ENCODE measurements around the gene ABHD15. TPM values are rescaled to one million over a fixed set of nuclear protein-coding genes. Genes with fewer than 3 reads are reported as not detected.
A peak's percentile ranks its signal among the peaks of the same experiment; 100 is the strongest.

The ABHD15 gene, protein sequence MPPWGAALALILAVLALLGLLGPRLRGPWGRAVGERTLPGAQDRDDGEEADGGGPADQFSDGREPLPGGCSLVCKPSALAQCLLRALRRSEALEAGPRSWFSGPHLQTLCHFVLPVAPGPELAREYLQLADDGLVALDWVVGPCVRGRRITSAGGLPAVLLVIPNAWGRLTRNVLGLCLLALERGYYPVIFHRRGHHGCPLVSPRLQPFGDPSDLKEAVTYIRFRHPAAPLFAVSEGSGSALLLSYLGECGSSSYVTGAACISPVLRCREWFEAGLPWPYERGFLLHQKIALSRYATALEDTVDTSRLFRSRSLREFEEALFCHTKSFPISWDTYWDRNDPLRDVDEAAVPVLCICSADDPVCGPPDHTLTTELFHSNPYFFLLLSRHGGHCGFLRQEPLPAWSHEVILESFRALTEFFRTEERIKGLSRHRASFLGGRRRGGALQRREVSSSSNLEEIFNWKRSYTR
- 10 to 100 TPM; 16.9 to 18.0 TPM for total RNA-seq

GRCh38 chr17:29566473-29567303 is at the start of gene ABHD15:
Gene ABHD15, minus strand, starts transcription at chr17:29567037. Its CDS starts 71 bp downstream, at chr17:29566966.
- peak within 1 kb of the TSS; percentile 97 for H3K27ac Mint-ChIP-seq
- peaks cover 24% of the 10 kb centered on the region for H3K36me3 Mint-ChIP-seq (ENCODE audit: low read depth)
- H3K9me3 Mint-ChIP-seq = no peaks in the 10 kb centered on the region
- H3K4me1 Mint-ChIP-seq = peaks cover 41% of the 10 kb centered on the region
- DNase-seq = peak; percentile 57
- ChIA-PET POLR2A (interaction anchor here (0.6 to 0.9 kb wide), 2 partner anchors 9 kb away, joined by 3 read pairs; no protein-coding TSS in a partner anchor), CTCF (interaction anchor here (0.5 to 7.7 kb wide), 10 partner anchors 10 to 947 kb away, joined by 3 to 77 read pairs (median 8); partner anchors contain the start of gene ANKRD13B)
- H3K4me3 Mint-ChIP-seq = peak within 1 kb of the TSS; percentile 95
- H3K27me3 Mint-ChIP-seq = no peaks in the 10 kb centered on the region

GRCh38 chr17:29615492-29616299 is 48.9 kb upstream of the ABHD15 start:
- ChIA-PET CTCF (interaction anchor here (0.5 to 7.8 kb wide), 21 partner anchors 9 to 850 kb away, joined by 3 to 116 read pairs (median 4); partner anchors contain the start of gene ANKRD13B), POLR2A (interaction anchor here (1.0 kb wide), 1 partner anchor 42 kb away, joined by 3 read pairs; no protein-coding TSS in a partner anchor)
- Mint-ChIP-seq H3K9me3 (no peaks in the 10 kb centered on the region), H3K27me3 (peaks cover 8% of the 10 kb centered on the region), H3K4me3 (peak overlapping the region; percentile 82), H3K36me3 (ENCODE audit: low read depth) (no peaks in the 10 kb centered on the region), H3K4me1 (peaks cover 45% of the 10 kb centered on the region), H3K27ac (peak overlapping the region; percentile 99)
- DNase-seq = peak; percentile 87

DNA sequence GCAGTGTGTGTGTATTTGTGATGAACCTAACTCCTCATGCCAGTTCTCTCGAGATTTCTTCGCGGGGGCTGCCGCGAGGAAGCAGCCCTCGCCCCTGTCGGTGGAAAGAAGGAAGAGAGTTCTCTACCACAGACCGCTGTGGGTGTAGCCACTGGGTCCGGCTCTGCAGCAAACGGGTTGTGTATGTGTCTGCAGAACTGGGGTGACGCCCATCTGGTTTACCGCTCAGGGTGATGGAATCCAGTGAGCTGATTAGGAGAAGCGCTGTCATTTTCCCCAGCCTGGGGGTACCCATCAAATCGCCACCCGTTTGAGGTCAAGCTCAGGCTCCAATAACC is 48.2 kb upstream of the ABHD15 start:
- POLR2A ChIA-PET = interaction anchor here (1.0 kb wide), 1 partner anchor 41 kb away, joined by 3 read pairs; no protein-coding TSS in a partner anchor
- no peaks in the 10 kb centered on the region for H3K36me3 Mint-ChIP-seq (ENCODE audit: low read depth)
- H3K9me3 Mint-ChIP-seq = no peaks in the 10 kb centered on the region
- peaks cover 45% of the 10 kb centered on the region for H3K4me1 Mint-ChIP-seq
- H3K27me3 Mint-ChIP-seq = peaks cover 8% of the 10 kb centered on the region
- peak; percentile 90 for DNase-seq
- H3K27ac Mint-ChIP-seq = peak overlapping the region; percentile 99
- H3K4me3 Mint-ChIP-seq = peak overlapping the region; percentile 82
- CTCF ChIA-PET = interaction anchor here (0.6 to 7.8 kb wide), 15 partner anchors 9 to 466 kb away, joined by 3 to 116 read pairs (median 4); partner anchors contain the start of gene ANKRD13B

GRCh38 chr17:29614349-29615047 is 47.7 kb upstream of the ABHD15 start:
- DNase-seq = no peak
- Mint-ChIP-seq H3K27me3 (peaks cover 8% of the 10 kb centered on the region), H3K9me3 (no peaks in the 10 kb centered on the region), H3K4me3 (peak overlapping the region; percentile 82), H3K4me1 (peaks cover 45% of the 10 kb centered on the region), H3K36me3 (ENCODE audit: low read depth) (no peaks in the 10 kb centered on the region), H3K27ac (peak overlapping the region; percentile 99)
- ChIA-PET POLR2A (no interaction called here), CTCF (interaction anchor here (0.6 to 7.8 kb wide), 13 partner anchors 8 to 244 kb away, joined by 3 to 116 read pairs (median 9); partner anchors contain the start of genes ANKRD13B and CORO6)

DNA sequence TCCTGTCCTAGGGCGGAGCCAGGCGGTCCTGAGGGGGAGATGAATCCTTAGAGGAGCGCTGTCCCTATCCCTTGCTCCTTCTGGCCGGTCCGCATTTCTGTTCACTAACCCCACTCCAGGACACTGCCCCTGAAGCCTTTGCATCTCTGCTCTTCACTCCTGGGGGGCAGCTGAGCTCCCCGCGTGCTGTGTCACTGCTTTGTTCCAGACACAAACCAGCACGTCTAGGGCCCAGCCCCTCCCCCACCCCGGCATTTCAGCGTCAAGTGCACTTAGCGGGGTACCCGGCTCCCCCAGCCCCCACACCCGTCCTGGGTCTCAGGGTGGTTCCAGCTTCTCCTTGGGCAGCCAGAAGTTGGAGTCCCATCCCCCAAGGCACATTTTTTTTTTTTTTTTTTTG is 47.0 kb upstream of the ABHD15 start:
- Mint-ChIP-seq H3K4me3 (peak overlapping the region; percentile 45), H3K36me3 (ENCODE audit: low read depth) (no peaks in the 10 kb centered on the region), H3K27me3 (peaks cover 8% of the 10 kb centered on the region), H3K9me3 (no peaks in the 10 kb centered on the region), H3K4me1 (peaks cover 45% of the 10 kb centered on the region), H3K27ac (peak overlapping the region; percentile 84)
- ChIA-PET CTCF (interaction anchor here (0.6 to 7.8 kb wide), 17 partner anchors 9 to 316 kb away, joined by 3 to 116 read pairs (median 4); partner anchors contain the start of genes ANKRD13B and CORO6), POLR2A (no interaction called here)
- DNase-seq = no peak

DNA sequence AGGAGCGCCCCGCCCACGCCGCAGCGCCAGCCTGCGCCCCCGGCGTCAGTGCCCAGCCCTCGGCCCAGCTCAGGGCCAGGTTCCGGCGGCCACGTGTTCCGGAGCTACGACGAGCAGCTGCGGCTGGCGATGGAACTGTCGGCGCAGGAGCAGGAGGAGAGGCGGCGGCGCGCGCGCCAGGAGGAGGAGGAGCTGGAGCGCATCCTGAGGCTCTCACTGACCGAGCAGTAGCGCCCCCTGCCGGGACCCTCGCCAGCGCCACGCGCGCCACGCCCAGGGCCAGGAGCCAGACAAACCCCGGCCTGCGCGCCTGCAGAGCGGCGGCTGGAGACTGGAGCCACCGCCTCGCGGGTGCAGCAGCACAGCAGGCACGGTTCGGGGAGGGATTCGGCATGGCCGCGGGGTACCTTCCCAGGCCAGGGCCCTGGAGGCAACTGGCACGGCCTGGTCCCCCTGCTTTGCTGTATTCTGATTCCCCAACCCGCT is 46.6 kb upstream of the ABHD15 start:
- ChIA-PET POLR2A (no interaction called here), CTCF (interaction anchor here (0.6 to 7.8 kb wide), 22 partner anchors 9 to 316 kb away, joined by 3 to 116 read pairs (median 4); partner anchors contain the start of genes ANKRD13B and TP53I13)
- peaks cover 44% of the 10 kb centered on the region for H3K4me1 Mint-ChIP-seq
- no peaks in the 10 kb centered on the region for H3K9me3 Mint-ChIP-seq
- H3K27me3 Mint-ChIP-seq = peaks cover 8% of the 10 kb centered on the region
- H3K36me3 Mint-ChIP-seq (ENCODE audit: low read depth) = no peaks in the 10 kb centered on the region
- H3K4me3 Mint-ChIP-seq = peak overlapping the region; percentile 45
- DNase-seq = peak; percentile 93
- peak overlapping the region; percentile 84 for H3K27ac Mint-ChIP-seq

DNA sequence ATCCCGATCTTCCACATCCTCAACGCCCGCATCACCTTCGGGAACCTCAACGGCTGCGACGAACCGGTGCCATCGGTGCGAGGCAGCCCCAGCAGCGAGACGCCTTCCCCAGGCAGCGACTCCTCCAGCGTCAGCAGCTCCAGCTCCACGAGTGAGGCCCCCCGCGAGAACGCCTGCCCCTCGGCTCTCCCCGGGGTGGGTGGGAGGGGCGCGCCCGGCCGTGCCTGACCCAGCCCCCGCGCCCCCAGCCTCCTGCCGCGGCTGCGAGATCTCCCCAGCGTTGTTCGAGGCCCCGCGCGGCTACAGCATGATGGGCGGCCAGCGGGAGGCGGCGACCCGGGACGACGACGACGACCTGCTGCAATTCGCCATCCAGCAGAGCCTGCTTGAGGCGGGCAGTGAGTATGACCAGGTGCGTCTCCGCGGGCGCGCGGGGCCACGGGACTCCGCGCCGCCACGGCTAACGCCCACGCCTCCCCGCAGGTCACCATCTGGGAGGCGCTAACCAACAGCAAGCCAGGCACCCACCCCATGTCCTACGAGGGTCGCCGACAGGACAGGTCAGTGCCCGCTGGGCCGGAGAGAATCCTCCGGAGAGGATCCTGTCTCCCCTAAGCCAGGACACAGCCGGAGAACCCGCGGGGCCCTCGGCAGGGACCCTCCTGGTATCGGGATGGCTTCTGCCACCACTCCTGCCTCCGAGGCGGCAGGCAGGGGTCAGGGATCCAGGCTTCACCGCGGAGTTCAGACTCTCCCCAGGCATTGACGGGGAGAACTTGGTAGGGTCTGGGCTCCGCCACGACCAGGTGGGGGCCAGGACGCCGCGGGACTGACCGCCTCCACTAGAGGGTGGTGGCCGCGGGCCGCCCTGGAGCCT is 45.8 kb upstream of the ABHD15 start:
- H3K27ac Mint-ChIP-seq = no peak overlapping the region
- H3K9me3 Mint-ChIP-seq = no peaks in the 10 kb centered on the region
- no peaks in the 10 kb centered on the region for H3K36me3 Mint-ChIP-seq (ENCODE audit: low read depth)
- no peak for DNase-seq
- H3K4me3 Mint-ChIP-seq = no peak overlapping the region
- peaks cover 8% of the 10 kb centered on the region for H3K27me3 Mint-ChIP-seq
- ChIA-PET POLR2A (no interaction called here), CTCF (interaction anchor here (0.5 to 7.8 kb wide), 26 partner anchors 8 to 317 kb away, joined by 3 to 116 read pairs (median 4); partner anchors contain the start of genes ANKRD13B and TP53I13)
- H3K4me1 Mint-ChIP-seq = peaks cover 41% of the 10 kb centered on the region

DNA sequence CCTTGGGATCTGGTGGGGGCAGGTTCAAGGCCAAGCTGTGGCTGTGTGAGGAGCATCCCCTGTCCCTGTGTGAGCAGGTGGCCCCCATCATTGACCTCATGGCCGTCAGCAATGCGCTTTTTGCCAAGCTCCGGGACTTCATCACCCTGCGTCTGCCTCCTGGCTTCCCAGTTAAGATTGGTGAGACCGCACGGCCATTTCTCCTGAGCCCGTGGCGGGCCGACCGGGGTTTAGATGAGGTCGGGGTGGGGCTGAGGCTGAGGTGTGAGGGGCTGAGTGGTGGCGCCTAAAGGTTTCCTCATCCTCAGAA is 45.2 kb upstream of the ABHD15 start:
- Mint-ChIP-seq H3K36me3 (ENCODE audit: low read depth) (no peaks in the 10 kb centered on the region), H3K4me1 (peaks cover 35% of the 10 kb centered on the region), H3K9me3 (no peaks in the 10 kb centered on the region), H3K4me3 (no peak overlapping the region), H3K27ac (no peak overlapping the region), H3K27me3 (peaks cover 8% of the 10 kb centered on the region)
- DNase-seq = no peak
- POLR2A ChIA-PET = no interaction called here
- CTCF ChIA-PET = interaction anchor here (0.5 to 4.8 kb wide), 4 partner anchors 10 to 158 kb away, joined by 3 to 29 read pairs (median 7); partner anchors contain the start of gene ANKRD13B

DNA sequence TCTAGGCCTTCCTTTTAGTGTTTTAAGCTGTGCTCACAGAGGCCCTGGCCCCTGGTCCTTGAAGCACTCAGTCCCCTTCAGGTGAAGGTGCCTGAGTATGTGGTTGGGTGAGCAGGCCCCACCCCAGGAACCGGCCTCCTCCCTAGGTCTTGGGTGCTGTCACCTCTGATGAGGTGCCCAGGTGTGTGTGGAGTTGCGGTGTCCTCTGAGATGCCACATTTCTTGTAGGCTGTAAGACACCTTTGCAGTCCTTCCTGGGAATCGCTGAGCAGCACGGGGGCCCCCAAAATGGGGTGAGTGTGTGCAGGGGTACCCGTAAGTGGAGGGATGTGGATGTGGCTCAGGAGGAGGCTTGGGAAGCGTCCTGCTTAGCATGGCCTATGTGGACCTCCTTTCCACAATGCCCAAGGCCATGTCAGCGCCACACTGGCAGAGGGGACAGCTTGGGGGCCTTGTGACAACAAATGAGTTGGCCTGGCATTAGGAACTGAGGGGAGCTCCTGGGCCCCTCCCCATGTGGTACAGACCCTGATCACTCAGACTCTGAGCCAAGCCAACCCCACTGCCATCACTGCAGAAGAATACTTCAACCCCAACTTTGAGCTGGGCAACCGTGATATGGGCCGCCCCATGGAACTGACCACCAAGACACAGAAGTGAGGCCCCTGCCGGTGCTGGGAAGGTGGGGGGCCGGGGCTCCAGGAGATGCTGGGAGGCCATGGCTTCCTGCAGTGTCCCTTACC is 44.7 kb upstream of the ABHD15 start:
- ChIA-PET CTCF (interaction anchor here (0.5 to 4.8 kb wide), 4 partner anchors 10 to 157 kb away, joined by 3 to 29 read pairs (median 7); partner anchors contain the start of gene ANKRD13B), POLR2A (no interaction called here)
- Mint-ChIP-seq H3K27me3 (peaks cover 6% of the 10 kb centered on the region), H3K36me3 (ENCODE audit: low read depth) (no peaks in the 10 kb centered on the region), H3K4me1 (peaks cover 30% of the 10 kb centered on the region), H3K9me3 (no peaks in the 10 kb centered on the region), H3K4me3 (no peak overlapping the region), H3K27ac (no peak overlapping the region)
- no peak for DNase-seq

- POLR2A ChIA-PET = no interaction called here
- no peaks in the 10 kb centered on the region for H3K36me3 Mint-ChIP-seq (ENCODE audit: low read depth)
- peaks cover 19% of the 10 kb centered on the region for H3K4me1 Mint-ChIP-seq
- H3K9me3 Mint-ChIP-seq = no peaks in the 10 kb centered on the region
- DNase-seq = no peak
- CTCF ChIA-PET = interaction anchor here (2.1 to 4.8 kb wide), 3 partner anchors 9 to 19 kb away, joined by 7 to 29 read pairs (median 7); partner anchors contain the start of gene ANKRD13B
- no peaks in the 10 kb centered on the region for H3K27me3 Mint-ChIP-seq
- H3K27ac Mint-ChIP-seq = no peak overlapping the region
- no peak overlapping the region for H3K4me3 Mint-ChIP-seq
Observed at GRCh38 chr17:29610395-29610794, 43.6 kb upstream of the ABHD15 start.

Data from activated CD4-positive, alpha-beta T cell treated with anti-CD3 and anti-CD28 coated beads, Interleukin-2, amount 10 ng/mL, durations not matched to agents 7 days and 5 days (primary cell).